Measurements from ENCODE around the gene ZDHHC22. TPM values are rescaled to one million over a fixed set of nuclear protein-coding genes. Genes with fewer than 3 reads are reported as not detected.
A peak's percentile ranks its signal among the peaks of the same experiment; 100 is the strongest.

Gene ZDHHC22
- total and polyA plus RNA-seq, 8 donors = 0.04 to 0.11 (median 0.09) TPM; not detected in 4

DNA sequence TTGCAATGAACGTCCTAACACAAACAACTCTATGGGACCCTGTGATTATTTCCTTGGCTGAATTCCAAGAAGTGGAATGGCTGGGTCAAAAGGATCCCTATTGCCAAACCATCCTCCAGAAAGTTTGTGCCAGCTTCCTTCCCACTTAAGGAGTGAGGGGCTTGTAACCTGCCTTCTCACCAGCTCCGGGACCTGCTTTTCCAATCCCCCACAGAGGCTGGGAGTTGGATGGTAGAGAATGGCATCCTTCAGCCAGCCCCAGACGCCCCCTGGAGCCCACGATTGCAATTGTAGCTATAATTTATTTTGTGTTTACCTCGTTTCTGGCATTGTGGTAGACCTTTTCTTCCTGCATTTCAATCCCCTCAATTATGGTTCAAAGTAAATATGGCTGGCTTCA lies 9.7 kb upstream of the ZDHHC22 start:
- Histone ChIP-seq H3K27ac (no peak overlapping the region), H3K4me1 (no peaks in the 10 kb centered on the region), H3K27me3 (peaks cover 10 to 73% of the 10 kb centered on the region in 2 donors), H3K9me3 (no peaks in the 10 kb centered on the region), H3K36me3 (no peaks in the 10 kb centered on the region), H3K4me3 (no peak overlapping the region)
- intact Hi-C loops (cut with DNase I) = loop anchor here in 1 of 2 donors (10.0 kb wide), 1 partner anchor 164 kb away; no protein-coding TSS in a partner anchor
- peak in 1 of 2 donors; percentile 14 for TF ChIP-seq CTCF (IDR thresholded peaks at IDR 0.05)
- DNase-seq = no peak
- no peak for ATAC-seq

DNA sequence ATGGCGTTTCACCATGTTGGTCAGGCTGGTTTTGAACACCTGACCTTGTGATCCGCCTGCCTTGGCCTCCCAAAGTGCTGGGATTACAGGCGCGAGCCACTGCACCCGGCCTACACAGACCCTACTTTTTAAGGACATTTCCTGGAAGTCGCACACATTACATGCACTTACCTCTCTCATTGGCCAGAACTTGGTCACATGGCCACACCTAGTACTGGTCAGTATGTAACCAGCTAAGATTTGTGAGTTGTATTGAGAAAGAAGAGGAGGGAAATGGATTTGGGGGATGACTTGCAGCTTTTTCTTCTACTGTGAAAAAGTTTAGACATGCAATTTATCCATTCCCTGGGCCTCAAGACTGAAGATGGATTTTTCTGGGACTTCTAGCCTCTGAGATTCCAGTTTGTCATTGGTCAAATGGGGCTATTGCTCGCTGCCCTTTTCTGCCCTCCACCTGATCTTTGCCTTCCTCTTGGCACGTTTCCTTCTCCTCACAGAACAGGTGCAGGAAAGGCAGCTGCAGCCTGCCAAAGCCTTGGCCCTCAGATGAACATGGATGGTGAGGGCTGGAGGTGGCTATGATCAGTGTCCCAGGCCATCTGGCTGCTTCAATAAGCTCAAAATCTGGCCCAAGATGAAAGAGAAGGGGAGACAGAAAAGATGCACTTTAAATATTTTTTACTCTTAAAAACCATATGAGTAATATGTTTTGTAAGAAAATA lies 7.1 kb upstream of the ZDHHC22 start:
- intact Hi-C loops (cut with DNase I) = no loop called here
- H3K4me3 ChIP-seq = no peak overlapping the region
- no peaks in the 10 kb centered on the region for H3K36me3 ChIP-seq
- no peaks in the 10 kb centered on the region for H3K4me1 ChIP-seq
- TF ChIP-seq CTCF (IDR thresholded peaks at IDR 0.05) = no peak
- ATAC-seq (no peak), DNase-seq (no peak)
- peaks cover 27 to 74% of the 10 kb centered on the region in 2 donors for H3K27me3 ChIP-seq
- H3K9me3 ChIP-seq = no peaks in the 10 kb centered on the region
- no peak overlapping the region for H3K27ac ChIP-seq

DNA sequence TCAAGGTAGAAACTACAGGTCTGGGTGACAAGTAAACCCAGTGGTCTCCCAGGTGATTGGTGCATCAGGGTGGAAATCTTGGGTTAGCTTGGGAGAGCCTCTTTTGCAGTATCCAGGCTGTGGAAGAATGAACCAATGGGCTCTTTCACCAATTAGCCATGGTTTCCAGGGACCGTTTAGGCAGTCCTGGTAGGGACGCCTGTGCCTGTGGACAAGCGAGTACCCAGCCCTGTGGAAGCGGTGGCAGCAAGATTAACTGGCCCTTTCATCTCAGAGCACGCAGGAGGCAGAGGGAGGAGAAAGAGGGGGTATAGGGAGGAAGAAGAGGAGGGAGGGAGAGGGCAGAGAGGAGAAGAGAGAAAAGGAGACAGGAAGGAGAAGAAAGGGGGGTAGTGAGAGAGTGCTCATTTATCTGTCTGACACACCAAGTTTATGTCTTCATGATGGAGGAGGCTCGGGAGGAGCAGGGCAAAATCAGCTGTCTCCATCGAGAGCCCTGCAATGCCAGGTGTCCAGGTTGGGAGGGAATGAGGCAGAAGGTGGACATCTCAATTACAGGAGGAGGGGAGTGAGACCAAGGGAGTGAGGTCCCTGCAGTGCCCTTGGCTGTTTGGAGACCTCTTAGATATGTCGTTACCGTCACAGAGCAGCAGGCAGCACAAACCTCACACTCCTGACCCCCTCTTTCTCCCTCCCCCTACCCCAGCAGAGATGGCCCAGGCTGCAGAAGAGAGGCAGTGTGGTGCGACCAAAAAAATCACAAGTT lies 4.6 kb upstream of the ZDHHC22 start:
- no peak for TF ChIP-seq CTCF (IDR thresholded peaks at IDR 0.05)
- Histone ChIP-seq H3K27me3 (peaks cover 53 to 74% of the 10 kb centered on the region in 2 donors), H3K4me3 (no peak overlapping the region), H3K9me3 (no peaks in the 10 kb centered on the region), H3K27ac (no peak overlapping the region), H3K36me3 (no peaks in the 10 kb centered on the region), H3K4me1 (peaks cover 0 to 7% of the 10 kb centered on the region in 2 donors)
- no peak for DNase-seq
- no peak for ATAC-seq
- intact Hi-C loops (cut with DNase I) = no loop called here

- ATAC-seq (no peak), DNase-seq (no peak)
- intact Hi-C loops (cut with DNase I) = no loop called here
- no peak overlapping the region for H3K4me3 ChIP-seq
- peaks cover 69 to 82% of the 10 kb centered on the region in 2 donors for H3K27me3 ChIP-seq
- peaks cover 0 to 23% of the 10 kb centered on the region in 2 donors for H3K4me1 ChIP-seq
- H3K36me3 ChIP-seq = no peaks in the 10 kb centered on the region
- no peak overlapping the region for H3K27ac ChIP-seq
- no peaks in the 10 kb centered on the region for H3K9me3 ChIP-seq
- no peak for TF ChIP-seq CTCF (IDR thresholded peaks at IDR 0.05)
Measured at GRCh38 chr14:77144412-77145115, 3.0 kb upstream of the ZDHHC22 start.

GRCh38 chr14:77143071-77143470 lies 1.5 kb upstream of the ZDHHC22 start:
- no peak for DNase-seq
- Histone ChIP-seq H3K27ac (no peak overlapping the region), H3K36me3 (no peaks in the 10 kb centered on the region), H3K27me3 (peaks cover 80 to 97% of the 10 kb centered on the region in 2 donors), H3K9me3 (no peaks in the 10 kb centered on the region), H3K4me1 (peaks cover 0 to 27% of the 10 kb centered on the region in 2 donors), H3K4me3 (no peak overlapping the region)
- ATAC-seq = no peak
- intact Hi-C loops (cut with DNase I) = no loop called here
- no peak for TF ChIP-seq CTCF (IDR thresholded peaks at IDR 0.05)

Measured in left lung (tissue), 10 donors.